NCI-H146 treated with DMSO at 0.1 percent for 48 hours (cell line): ENCODE measurements around the gene AMER2.
"Not testable (repeated sequence)": the region's sequence is repeated elsewhere in the genome, so short reads cannot be mapped to it uniquely, and the experiment has no call there.

Experiments
- DNase-seq: peaks from one replicate; lab custom pipeline; 2025; ENCODE audit not compliant: unreplicated experiment; lab: John Stamatoyannopoulos, UW

The AMER2 gene

GRCh38 chr13:25181597-25181996 lies 9.5 kb upstream of the AMER2 start:
- DNase-seq = no peak

- DNase-seq = no peak
Measured at GRCh38 chr13:25180775-25181537, 8.9 kb upstream of the AMER2 start.

- no peak for DNase-seq
Measured at GRCh38 chr13:25179832-25180774, 8.0 kb upstream of the AMER2 start.

- no peak for DNase-seq
Measured at GRCh38 chr13:25179011-25179410, 6.9 kb upstream of the AMER2 start.

GRCh38 chr13:25178070-25178469 lies 6.0 kb upstream of the AMER2 start:
- no peak for DNase-seq

GRCh38 chr13:25177636-25178035 lies 5.5 kb upstream of the AMER2 start:
- DNase-seq = no peak

GRCh38 chr13:25177012-25177411 lies 4.9 kb upstream of the AMER2 start:
- DNase-seq = no peak

GRCh38 chr13:25175431-25175830 lies 3.3 kb upstream of the AMER2 start:
- no peak for DNase-seq

GRCh38 chr13:25175026-25175425 lies 2.9 kb upstream of the AMER2 start:
- DNase-seq = no peak

- no peak for DNase-seq
Measured at GRCh38 chr13:25174304-25174703, 2.2 kb upstream of the AMER2 start.

- DNase-seq = no peak
Measured at GRCh38 chr13:25172303-25172630, 179 bp upstream of the AMER2 start.

GRCh38 chr13:25171170-25171516 lies 945 bp downstream of the AMER2 start:
- no peak for DNase-seq

- peak; percentile 34 for DNase-seq
Measured at GRCh38 chr13:25170554-25171111, 1.5 kb downstream of the AMER2 start.

- peak; percentile 34 for DNase-seq
Measured at GRCh38 chr13:25169951-25170553, 2.0 kb downstream of the AMER2 start.

GRCh38 chr13:25169356-25169755 lies 2.7 kb downstream of the AMER2 start:
- no peak for DNase-seq

- no peak for DNase-seq
Measured at GRCh38 chr13:25168790-25169189, 3.3 kb downstream of the AMER2 start.

GRCh38 chr13:25167382-25168174 lies 4.5 kb downstream of the AMER2 start:
- no peak for DNase-seq

- DNase-seq = peak; percentile 23
Measured at GRCh38 chr13:25166306-25166705, 5.8 kb downstream of the AMER2 start.

GRCh38 chr13:25165663-25166062 lies 6.4 kb downstream of the AMER2 start:
- DNase-seq = no peak

- DNase-seq = not testable (repeated sequence)
Measured at GRCh38 chr13:25165163-25165562, 6.9 kb downstream of the AMER2 start.

GRCh38 chr13:25157681-25158080 lies 14.4 kb downstream of the AMER2 start:
- DNase-seq = no peak
